CD1c-positive myeloid dendritic cell (primary cell): ENCODE results near the gene TPP1.

Source experiments
- DNase-seq: peaks from one replicate; pipeline ENCODE4 v3.0.0-alpha.2; 2016; ENCODE audit errors: extremely low spot score

Gene TPP1

GRCh38 chr11:6646918-6647679 is 27.9 kb upstream of the TPP1 start:
- peak; percentile 58 for DNase-seq

- DNase-seq, result no peak
Observed at GRCh38 chr11:6646576-6646917, 27.3 kb upstream of the TPP1 start.

- peak; percentile 43 for DNase-seq
Observed at GRCh38 chr11:6646071-6646470, 26.8 kb upstream of the TPP1 start.

- no peak for DNase-seq
Observed at GRCh38 chr11:6642957-6643356, 23.7 kb upstream of the TPP1 start.

GRCh38 chr11:6640985-6641701 is 21.9 kb upstream of the TPP1 start:
- DNase-seq, result no peak

- no peak for DNase-seq
Observed at GRCh38 chr11:6640036-6640984, 21.1 kb upstream of the TPP1 start.

GRCh38 chr11:6638429-6638828 is 19.2 kb upstream of the TPP1 start:
- no peak for DNase-seq

- DNase-seq, result no peak
Observed at GRCh38 chr11:6637871-6638270, 18.6 kb upstream of the TPP1 start.

- DNase-seq, result no peak
Observed at GRCh38 chr11:6636480-6636879, 17.3 kb upstream of the TPP1 start.

- peak; percentile 73 for DNase-seq
Observed at GRCh38 chr11:6635082-6635932, 16.1 kb upstream of the TPP1 start.

GRCh38 chr11:6634534-6634933 is 15.3 kb upstream of the TPP1 start:
- DNase-seq, result no peak

- no peak for DNase-seq
Observed at GRCh38 chr11:6633422-6634408, 14.5 kb upstream of the TPP1 start.

- no peak for DNase-seq
Observed at GRCh38 chr11:6632116-6633073, 13.2 kb upstream of the TPP1 start.

- DNase-seq, result no peak
Observed at GRCh38 chr11:6631361-6631890, 12.2 kb upstream of the TPP1 start.

GRCh38 chr11:6630632-6631291 is 11.5 kb upstream of the TPP1 start:
- no peak for DNase-seq

GRCh38 chr11:6629892-6630631 is 10.8 kb upstream of the TPP1 start:
- no peak for DNase-seq

GRCh38 chr11:6629573-6629891 is 10.3 kb upstream of the TPP1 start:
- no peak for DNase-seq

- DNase-seq, result no peak
Observed at GRCh38 chr11:6628526-6628925, 9.3 kb upstream of the TPP1 start.
